Measurements from ENCODE around the gene TMEM161A.
A peak's percentile ranks its signal among the peaks of the same experiment; 100 is the strongest.
"Not testable (repeated sequence)": the region's sequence is repeated elsewhere in the genome, so short reads cannot be mapped to it uniquely, and the experiment has no call there.

The TMEM161A gene

GRCh38 chr19:19122902-19123301 is 15.4 kb downstream of the TMEM161A start:
- DNase-seq (ENCODE audit: low read depth in 2 of 2): no peak

DNA sequence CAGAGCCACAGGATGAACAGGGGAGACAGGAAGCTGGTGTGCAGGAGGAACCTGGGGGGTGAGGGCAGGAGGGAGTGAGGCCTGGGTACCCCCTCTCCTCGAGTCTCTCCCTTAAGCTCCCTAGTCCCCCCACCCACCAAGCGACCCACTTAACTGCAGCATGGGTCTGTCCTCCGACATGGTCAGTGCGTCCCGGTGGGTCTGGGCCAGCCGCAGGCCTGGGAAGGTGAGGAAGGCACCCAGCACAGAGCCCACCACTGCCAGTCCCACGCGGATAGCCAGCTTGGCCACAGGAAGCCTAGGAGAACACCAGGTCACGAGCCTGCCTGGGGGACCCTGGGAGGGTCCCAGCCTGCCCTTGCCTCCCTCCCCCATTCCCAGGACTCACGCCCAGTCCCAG is 16.9 kb downstream of the TMEM161A start:
- no peak for DNase-seq (ENCODE audit: low read depth in 2 of 2)

DNA sequence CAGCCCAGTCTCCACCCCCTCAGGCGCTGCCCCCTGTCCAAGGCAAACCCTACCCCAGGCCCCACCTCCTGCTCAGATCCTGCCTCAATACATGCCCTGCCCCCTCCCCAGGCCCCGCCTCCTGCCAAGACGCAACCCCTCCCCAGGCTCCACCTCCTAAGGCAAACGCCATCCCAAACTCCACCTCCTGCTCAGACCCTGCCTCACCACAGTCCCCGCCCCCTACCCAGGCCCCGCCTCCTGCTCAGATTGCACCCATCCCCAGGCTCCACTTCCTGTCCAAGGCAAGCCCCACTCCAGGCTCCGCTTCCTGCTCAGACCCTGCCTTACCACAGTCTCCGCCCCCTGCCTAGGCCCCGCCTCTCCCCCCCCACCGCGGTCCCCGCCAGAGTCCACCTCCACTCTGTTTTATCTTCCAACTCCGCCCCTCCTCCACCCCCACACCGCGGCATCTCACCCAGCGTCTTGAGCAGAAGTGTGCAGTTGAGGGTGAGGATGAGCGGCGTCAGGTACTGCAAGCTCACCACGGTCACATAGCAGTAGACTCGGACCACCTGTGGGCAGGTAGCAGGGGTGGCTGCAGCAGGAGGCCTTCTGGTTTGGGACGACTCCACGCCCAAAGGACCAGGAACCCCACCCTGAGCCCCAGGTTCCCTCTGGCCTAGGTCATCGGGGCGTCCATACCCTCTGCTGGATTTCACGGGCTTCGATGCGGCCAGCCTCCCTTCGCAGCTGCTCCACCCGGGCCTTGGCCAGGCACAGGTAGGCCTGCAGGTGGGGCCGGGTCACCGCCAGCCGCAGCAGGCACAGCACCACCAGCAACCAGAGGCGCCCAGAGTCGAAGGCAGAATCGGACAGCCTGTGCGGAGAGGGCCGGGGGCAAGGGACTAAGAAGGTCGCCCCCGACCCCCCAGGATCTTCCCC is 17.7 kb downstream of the TMEM161A start:
- no peak for DNase-seq (ENCODE audit: low read depth in 2 of 2)

GRCh38 chr19:19119325-19120237 is 18.7 kb downstream of the TMEM161A start:
- no peak for DNase-seq (ENCODE audit: low read depth in 2 of 2)

GRCh38 chr19:19115954-19116353 is 22.3 kb downstream of the TMEM161A start:
- peak in 1 of 2 donors; percentile 18 for DNase-seq (ENCODE audit: low read depth in 2 of 2)

GRCh38 chr19:19113040-19113626 is 25.1 kb downstream of the TMEM161A start:
- no peak for DNase-seq (ENCODE audit: low read depth in 2 of 2)

DNA sequence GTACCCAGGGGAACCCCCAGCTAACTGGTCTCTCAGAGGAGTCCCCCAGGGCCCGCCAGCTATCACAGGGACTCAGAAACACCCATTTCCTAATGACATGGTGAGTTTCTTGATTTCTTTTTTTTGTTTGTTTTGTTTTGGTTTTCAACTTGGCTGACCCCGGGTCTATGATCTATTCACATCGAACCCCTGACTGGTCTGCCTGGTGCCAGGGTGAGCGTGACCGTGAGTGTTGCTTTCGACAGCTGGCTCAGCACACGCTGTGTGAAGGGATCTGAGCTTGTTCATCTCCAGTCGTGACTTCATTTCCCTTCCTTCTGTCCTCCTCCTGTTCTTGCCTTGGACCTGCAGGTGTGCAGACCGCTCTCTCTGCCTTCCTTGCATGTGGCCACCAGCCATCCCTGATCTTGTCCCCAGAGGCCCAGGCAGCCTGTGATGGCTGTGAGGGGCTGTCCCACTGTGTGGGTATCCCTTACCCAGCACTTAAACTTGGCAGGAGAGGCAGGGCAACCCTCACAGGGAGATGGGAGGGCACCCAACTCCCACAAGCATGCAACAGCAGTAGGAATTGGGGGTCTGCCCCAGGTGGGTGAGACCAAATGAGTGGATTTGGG is 26.2 kb downstream of the TMEM161A start:
- DNase-seq (ENCODE audit: low read depth in 2 of 2): no peak

DNA sequence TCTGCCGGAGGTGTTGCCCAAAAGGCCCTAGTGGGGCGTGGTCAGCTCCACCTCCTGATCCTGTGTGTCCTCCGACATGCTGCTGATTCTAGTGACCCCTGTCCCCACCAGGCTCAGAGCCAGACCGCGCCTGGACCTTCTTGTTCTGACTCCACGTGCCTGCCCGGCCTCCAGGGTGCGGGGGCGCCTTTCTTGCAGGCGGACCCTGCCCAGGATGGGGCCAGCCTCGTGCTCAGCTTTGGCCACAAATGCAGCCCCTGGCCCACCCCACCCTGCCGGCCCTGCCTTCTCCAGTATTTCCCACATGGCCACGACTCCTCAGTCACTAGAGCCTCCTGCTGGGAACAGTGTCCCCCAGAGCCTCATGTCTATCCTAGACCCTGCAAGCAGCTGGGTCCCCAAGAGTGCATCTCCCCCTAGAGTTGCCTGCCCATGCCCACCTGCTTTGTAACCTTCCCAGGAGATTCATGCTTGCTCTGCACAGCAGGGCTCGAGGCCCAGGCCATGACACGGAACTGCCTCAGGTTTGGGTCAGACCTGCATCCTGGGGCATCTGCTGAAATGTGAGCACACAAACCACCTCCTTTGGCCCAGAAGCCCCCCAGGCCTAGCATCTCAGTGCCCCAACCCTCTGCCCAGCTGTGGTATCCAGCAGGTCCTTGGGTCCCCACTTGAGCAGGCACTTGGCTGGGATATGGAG is 27.0 kb downstream of the TMEM161A start:
- no peak for DNase-seq (ENCODE audit: low read depth in 2 of 2)

DNA sequence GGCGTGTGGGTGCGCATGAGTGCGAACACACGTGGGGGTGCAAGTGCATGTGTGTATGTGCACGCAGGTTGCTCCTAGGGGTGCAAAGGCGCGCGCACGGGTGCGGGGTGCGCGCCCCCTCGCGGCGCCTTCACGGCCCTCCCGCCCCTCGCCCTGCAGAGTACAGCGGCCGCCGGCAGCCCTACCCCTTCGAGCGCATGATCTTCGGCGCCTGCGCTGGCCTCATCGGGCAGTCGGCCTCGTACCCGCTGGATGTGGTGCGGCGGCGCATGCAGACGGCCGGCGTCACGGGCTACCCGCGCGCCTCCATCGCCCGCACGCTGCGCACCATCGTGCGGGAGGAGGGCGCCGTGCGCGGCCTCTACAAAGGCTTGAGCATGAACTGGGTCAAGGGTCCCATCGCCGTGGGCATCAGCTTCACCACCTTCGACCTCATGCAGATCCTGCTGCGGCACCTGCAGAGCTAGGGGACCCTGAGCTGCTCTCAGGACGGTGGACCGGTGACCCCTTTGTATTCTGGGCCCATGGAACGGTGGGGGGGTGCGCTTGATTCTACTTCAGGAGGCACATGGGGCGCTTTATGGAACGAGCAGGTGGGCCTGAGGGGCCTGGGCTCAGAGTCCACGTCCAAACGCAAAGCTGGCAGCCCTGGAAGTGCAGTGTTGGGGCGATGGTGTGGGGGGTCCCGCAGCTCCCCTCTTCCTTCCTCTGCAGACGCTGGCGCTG is 27.7 kb downstream of the TMEM161A start:
- DNase-seq (ENCODE audit: low read depth in 2 of 2): no peak

DNA sequence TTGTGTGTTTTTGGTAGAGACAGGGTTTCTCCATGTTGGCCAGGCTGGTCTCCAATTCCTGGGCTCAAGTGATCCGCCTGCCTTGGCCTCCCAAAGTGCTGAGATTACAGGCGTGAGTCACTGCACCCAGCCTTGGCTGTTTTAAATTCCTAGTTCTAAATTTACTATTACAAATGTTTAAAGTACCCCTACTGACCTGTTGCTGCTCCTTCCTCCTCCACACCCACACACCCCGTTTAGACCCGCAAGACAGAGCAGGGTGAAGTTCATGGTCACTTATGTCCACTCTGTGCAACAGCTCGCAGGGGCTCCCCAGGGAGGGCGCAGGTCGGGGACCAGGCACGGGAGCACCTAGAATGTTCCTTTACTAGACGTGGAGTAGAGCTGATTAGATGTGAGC is 28.7 kb downstream of the TMEM161A start:
- no peak for DNase-seq (ENCODE audit: low read depth in 2 of 2)

- no peak for DNase-seq (ENCODE audit: low read depth in 2 of 2)
These were observed 30.6 kb downstream of the TMEM161A start for GRCh38 chr19:19107654-19108053.

- not testable (repeated sequence) for DNase-seq (ENCODE audit: low read depth in 2 of 2)
These were observed 31.3 kb downstream of the TMEM161A start for GRCh38 chr19:19106938-19107337.

GRCh38 chr19:19106056-19106551 is 32.2 kb downstream of the TMEM161A start:
- DNase-seq (ENCODE audit: low read depth in 2 of 2): no peak

DNA sequence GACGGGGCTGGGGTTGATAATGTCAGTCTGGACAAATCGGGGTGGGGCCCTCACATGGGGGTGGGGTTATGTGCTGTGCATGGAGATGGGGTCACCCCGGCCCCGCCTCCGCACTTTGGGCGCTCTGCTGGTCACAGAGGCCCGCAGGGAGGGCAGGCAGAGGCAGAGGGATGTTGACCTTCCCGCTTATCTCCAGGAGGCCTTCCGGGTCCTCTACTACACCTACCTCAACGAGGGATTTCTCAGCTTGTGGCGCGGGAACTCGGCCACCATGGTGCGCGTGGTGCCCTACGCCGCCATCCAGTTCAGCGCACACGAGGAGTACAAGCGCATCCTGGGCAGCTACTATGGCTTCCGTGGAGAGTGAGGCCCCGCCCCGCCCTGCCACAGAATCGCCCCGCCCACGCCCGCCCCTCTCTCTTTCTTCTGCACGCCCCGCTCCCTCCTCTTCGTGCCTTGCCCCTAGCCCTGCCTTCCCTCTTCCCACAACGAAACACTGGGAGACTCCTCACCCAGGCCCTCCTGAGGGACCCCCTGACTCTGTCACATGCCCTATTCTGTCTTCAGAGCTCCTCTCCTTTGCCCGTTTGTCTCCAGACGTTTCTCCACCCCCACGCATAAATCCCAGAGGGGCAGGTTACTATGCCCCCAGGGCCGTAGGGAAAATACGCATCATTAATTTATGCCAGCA is 32.8 kb downstream of the TMEM161A start:
- no peak for DNase-seq (ENCODE audit: low read depth in 2 of 2)

GRCh38 chr19:19103167-19103566 is 35.1 kb downstream of the TMEM161A start:
- DNase-seq (ENCODE audit: low read depth in 2 of 2): no peak

- not testable (repeated sequence) for DNase-seq (ENCODE audit: low read depth in 2 of 2)
These were observed 35.7 kb downstream of the TMEM161A start for GRCh38 chr19:19102566-19102965.

GRCh38 chr19:19101540-19101939 is 36.7 kb downstream of the TMEM161A start:
- DNase-seq (ENCODE audit: low read depth in 2 of 2): no peak

DNA sequence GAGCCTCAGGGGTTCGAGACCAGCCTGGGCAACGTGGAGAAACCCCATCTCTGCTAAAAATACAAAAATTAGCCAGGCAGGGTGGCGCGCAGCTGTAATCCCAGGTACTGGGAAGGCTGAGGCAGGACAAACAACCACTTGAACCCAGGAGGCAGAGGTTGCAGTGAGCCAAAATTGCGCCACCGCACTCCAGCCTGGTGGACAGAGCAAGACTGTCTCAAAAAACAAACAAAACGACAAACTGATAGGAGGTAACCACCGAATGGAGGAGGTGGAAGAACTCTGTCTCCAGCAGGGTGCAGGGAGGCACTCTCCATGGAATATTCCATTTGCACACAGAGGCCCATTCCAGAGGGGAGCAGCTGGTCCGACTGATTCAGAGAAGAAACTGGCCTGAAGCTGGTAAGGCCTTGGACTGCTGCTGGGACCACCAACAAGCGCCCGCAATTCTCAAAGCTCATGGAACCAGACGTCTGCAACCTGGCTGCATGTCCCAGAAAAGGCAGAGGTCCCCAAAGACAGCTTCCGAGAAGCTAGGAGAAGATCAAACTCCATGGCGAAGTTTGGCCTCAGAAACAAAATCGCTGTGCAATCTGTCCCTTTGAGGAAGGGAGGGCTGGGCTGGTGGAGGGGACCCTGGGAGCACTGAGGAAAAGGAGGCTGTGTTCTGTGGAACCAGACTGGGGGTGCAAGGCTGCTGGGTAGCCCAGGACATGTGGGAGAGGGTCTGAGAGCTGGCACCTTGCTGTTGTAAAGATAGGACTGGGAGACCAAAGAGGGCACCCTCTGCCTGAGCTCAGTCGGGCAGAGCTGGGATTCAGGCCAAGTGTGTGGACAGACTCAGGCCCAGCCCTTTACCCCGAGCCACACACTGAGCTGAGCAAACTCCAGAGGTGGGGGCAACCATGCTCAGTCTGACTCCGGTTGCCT is 39.3 kb downstream of the TMEM161A start:
- no peak for DNase-seq (ENCODE audit: low read depth in 2 of 2)
